GM19023 (cell line): ENCODE measurements around the gene TP53AIP1.

Experiments
- ATAC-seq: cut with Tn5 transposase; IDR thresholded peaks from one replicate; pipeline ENCODE4 v1.9.1; 2021; ENCODE audit warnings: mild to moderate bottlenecking, moderate library complexity; ENCODE audit not compliant: unreplicated experiment

Gene TP53AIP1

GRCh38 chr11:128891913-128892398 is 50.7 kb downstream of the TP53AIP1 start:
- no peak for ATAC-seq

- ATAC-seq = no peak
Observed at GRCh38 chr11:128890543-128891368, 51.9 kb downstream of the TP53AIP1 start, which contains the start of gene KCNJ5. Gene KCNJ5, plus strand, starts transcription at chr11:128891356. Its CDS starts 19,918 bp downstream, at chr11:128911274.

GRCh38 chr11:128890216-128890542 is 52.5 kb downstream of the TP53AIP1 start:
- no peak for ATAC-seq

GRCh38 chr11:128889657-128890213 is 52.9 kb downstream of the TP53AIP1 start:
- no peak for ATAC-seq

GRCh38 chr11:128888034-128888985 is 54.4 kb downstream of the TP53AIP1 start:
- no peak for ATAC-seq

- no peak for ATAC-seq
Observed at GRCh38 chr11:128886406-128887124, 56.1 kb downstream of the TP53AIP1 start.
